ENCODE data around the gene HPCAL1.

Gene HPCAL1

DNA sequence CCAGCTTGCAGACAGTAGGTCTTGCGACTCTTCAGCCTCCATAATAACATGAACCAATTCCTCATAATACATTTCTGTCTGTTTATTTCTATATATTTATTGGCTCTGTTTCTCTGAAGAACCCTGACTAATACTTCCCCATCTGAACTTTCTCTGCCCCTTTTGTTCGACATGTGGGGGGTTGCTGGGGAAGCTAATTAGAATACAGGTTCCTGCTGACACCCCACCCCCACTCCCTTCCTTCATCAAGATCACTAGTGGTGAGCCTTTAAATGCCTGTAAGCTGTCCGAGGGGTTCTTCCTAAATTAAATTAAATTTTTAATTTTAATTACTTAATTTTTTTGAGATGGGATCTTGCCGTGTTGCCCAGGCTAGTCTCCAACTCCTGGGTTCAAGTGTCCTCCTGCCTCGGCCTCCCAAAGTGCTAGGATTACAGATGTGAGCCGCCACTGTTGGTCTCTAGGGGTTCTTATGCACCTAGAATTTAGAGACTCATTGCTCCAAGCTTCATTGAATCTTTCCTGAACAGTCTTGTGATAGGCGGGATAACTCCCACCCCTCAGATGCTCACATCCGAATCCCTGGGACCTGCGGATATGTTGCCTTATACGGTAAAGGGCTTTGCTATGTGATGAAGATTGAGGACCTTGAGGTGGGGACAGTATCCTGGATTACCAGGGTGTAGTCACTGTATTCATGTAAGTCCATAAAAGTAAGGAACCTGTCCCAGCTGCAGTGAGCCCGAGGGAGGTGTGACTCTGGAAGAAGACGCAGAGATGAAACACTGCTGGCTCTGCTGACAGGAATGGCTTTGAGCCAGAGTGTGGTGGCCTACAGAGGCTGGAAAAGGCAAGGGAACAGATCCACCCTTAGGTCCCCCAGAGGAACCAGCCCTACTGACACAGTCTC, 26.2 kb downstream of the HPCAL1 start:
- peak overlapping the region; percentile 96 to 98 for H3K4me3 Mint-ChIP-seq
- no peak for ATAC-seq
- no peak for DNase-seq
- H3K9me3 Mint-ChIP-seq, result no peaks in the 10 kb centered on the region
- peak overlapping the region in 1 of 2 donors; percentile 86 for H3K27ac Mint-ChIP-seq
- H3K27me3 Mint-ChIP-seq, result no peaks in the 10 kb centered on the region
- peaks cover 100% of the 10 kb centered on the region for H3K4me1 Mint-ChIP-seq

DNA sequence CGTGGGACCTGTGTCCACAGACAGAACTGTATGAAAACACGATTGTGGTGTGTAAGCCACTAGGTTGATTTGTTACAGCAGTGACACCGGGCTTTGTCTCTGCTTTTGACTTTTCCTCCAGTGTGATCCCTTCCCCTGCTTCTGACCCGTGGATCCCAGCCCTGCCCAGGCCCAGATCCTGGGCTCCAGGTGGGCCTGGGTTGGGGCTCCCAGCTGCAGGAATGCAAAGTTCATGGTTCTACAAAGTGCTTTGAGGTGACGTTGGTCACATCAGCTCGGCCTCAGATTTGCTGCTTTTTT, 26.8 kb downstream of the HPCAL1 start:
- ATAC-seq (no peak), DNase-seq (peak in 1 of 2 donors; percentile 34)
- no peaks in the 10 kb centered on the region for H3K9me3 Mint-ChIP-seq
- peaks cover 94% of the 10 kb centered on the region for H3K4me1 Mint-ChIP-seq
- H3K4me3 Mint-ChIP-seq, result peak overlapping the region; percentile 96 to 98
- no peaks in the 10 kb centered on the region for H3K27me3 Mint-ChIP-seq
- peak overlapping the region; percentile 86 to 99 for H3K27ac Mint-ChIP-seq

DNA sequence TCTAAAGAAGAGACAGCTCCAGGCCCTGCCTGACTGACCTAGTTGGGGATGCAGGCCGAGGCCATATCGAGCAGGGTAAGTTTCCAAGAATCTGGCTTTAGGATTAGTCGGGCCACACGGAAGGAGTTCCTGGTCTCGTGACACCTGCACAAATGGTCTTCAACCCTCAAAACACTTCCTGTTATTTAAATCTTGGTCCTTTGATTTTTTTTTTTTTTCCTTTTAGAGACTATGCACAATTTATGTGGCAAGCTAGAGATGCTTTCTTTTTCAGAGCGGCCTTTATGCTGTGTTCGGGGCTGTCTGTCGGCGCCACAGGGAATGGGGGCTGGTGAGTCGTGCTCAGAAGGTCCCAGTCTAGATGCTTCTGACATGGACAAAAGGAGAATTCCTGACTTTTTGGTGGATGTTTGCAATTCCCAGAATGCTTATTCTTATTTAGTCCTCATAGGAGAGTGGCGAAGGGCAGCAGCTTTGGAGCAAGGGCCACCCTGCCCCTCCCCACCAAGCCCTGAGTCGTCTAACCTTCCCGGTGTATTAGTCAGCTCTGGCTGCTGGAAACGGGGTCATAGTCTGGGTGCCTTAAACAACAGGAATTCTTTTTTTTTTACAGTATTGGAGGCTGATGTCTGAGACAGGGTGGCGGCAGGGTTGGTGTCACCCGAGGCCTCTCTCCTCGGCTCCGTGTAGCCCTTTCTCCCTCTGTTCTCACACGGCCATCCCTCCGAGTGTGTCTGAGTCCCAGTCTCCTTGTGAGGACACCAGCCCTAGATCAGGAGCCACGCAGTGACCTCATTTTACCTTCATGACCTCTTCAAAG, 27.4 kb downstream of the HPCAL1 start:
- Mint-ChIP-seq H3K4me3 (peak overlapping the region; percentile 96 to 98), H3K9me3 (peaks cover 0 to 4% of the 10 kb centered on the region in 2 donors), H3K4me1 (peaks cover 93% of the 10 kb centered on the region), H3K27me3 (no peaks in the 10 kb centered on the region), H3K27ac (peak overlapping the region; percentile 86 to 99)
- peak in 1 of 2 donors; percentile 28 for DNase-seq
- ATAC-seq, result no peak

DNA sequence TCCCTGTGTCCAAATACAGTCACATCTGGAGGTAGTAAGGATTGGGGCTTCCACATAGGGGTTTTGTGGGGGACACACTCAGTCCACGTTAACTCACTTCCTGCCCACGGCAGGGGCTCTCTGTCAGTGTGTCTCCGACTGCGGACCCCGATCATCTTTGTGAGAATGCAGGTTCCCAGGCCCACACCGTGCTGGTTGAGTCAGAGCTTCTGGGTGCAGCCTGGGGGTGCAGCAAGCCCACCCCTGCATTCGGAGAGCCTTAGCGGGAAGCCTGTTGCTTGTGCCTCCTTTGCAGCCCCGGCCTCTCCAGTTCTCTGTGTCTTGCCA, 28.0 kb downstream of the HPCAL1 start:
- DNase-seq, result no peak
- H3K27me3 Mint-ChIP-seq, result no peaks in the 10 kb centered on the region
- H3K9me3 Mint-ChIP-seq, result peaks cover 0 to 8% of the 10 kb centered on the region in 2 donors
- ATAC-seq, result no peak
- H3K4me3 Mint-ChIP-seq, result peak overlapping the region; percentile 96 to 98
- peaks cover 89% of the 10 kb centered on the region for H3K4me1 Mint-ChIP-seq
- H3K27ac Mint-ChIP-seq, result peak overlapping the region; percentile 86 to 99

- DNase-seq, result peak; percentile 52 to 79
Observed at GRCh38 chr2:10331027-10331701, 28.5 kb downstream of the HPCAL1 start.

DNA sequence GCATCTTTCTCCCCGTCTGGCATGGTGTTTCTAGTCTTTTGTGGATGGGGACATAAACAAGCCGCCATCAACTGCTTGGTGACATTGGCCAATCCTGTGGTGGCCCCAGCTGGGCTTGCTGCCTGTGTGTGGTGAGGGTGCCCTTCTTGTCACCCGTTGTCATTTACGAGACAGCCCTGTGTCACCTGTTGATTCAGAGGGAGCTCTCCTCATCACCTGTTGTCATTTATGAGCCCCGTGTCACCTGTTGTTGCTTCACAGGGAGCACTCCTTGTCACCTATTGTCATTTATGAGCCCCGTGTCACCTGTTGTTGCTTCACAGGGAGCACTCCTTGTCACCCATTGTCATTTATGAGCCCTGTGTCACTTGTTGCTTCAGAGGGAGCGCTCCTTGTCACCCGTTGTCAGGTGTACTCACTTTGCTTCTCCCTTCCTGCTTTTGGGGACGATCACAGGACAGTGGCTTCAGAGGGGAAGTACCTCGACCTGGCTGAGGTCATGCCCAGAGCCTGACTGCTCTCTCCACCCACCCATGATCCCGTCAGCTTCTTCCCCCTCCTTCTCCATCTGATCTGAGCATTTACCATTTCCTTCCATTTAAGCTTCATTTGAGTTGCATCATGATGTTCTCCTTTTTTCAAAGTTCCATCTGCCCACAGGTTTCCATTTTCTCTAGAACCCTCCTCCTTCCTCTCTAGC, 29.1 kb downstream of the HPCAL1 start:
- peak; percentile 52 to 81 for DNase-seq
- peaks cover 0 to 8% of the 10 kb centered on the region in 2 donors for H3K9me3 Mint-ChIP-seq
- peaks cover 77% of the 10 kb centered on the region for H3K4me1 Mint-ChIP-seq
- ATAC-seq, result peak; percentile 84
- H3K27me3 Mint-ChIP-seq, result no peaks in the 10 kb centered on the region
- H3K4me3 Mint-ChIP-seq, result peak overlapping the region; percentile 96 to 98
- peak overlapping the region; percentile 86 to 99 for H3K27ac Mint-ChIP-seq

More at GRCh38 chr2:10331027-10331701, 28.5 kb downstream of the HPCAL1 start:
- H3K9me3 Mint-ChIP-seq, result peaks cover 0 to 8% of the 10 kb centered on the region in 2 donors
- H3K4me3 Mint-ChIP-seq, result peak overlapping the region; percentile 96 to 98
- H3K4me1 Mint-ChIP-seq, result peaks cover 84% of the 10 kb centered on the region
- no peaks in the 10 kb centered on the region for H3K27me3 Mint-ChIP-seq
- H3K27ac Mint-ChIP-seq, result peak overlapping the region; percentile 86 to 99
- ATAC-seq, result peak; percentile 72

DNA sequence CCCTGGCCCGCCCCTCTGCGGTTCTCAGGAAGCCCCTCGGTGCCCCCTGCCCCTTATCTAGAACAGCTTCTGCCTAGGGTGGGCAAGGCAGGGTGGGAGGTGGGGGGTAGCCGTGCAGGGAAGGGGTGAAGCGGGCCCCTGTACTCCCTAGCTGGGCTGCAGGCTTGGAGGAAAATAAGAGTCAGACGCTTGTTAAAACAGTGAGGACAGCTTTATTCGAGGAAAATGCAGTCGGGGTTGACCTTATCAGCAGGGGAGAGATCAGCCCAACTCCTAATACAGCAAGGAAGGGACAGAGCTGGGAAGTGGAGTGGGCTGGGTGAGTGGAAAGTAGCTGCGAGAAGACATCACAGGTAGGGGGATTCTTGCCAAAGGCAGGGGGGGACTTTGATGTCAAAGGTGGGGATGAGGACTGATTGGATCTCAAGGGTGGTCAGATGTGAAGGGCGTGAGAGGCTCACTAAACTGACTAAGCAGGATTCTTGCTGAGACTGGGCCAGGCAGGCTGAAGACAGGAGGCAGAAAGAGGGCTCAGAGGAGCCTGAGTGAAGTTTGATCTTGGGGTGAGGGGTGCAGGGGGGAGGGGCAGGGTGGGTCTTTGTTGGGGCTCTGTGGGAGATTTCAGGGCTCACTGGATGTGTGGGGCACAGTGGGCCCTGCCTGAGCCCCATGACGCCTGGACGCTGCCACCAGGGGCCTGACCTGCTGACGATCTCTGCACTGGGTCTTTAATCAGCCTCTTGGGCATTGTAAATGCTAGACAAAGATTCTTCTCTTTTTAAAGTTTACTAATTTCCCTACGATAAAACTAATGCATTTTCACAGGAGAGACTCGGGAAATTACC, 29.9 kb downstream of the HPCAL1 start:
- peak overlapping the region; percentile 86 to 99 for H3K27ac Mint-ChIP-seq
- no peaks in the 10 kb centered on the region for H3K27me3 Mint-ChIP-seq
- peaks cover 74% of the 10 kb centered on the region for H3K4me1 Mint-ChIP-seq
- ATAC-seq (peak; percentile 21), DNase-seq (no peak)
- H3K4me3 Mint-ChIP-seq, result peak overlapping the region; percentile 96 to 98
- H3K9me3 Mint-ChIP-seq, result peaks cover 0 to 8% of the 10 kb centered on the region in 2 donors

DNA sequence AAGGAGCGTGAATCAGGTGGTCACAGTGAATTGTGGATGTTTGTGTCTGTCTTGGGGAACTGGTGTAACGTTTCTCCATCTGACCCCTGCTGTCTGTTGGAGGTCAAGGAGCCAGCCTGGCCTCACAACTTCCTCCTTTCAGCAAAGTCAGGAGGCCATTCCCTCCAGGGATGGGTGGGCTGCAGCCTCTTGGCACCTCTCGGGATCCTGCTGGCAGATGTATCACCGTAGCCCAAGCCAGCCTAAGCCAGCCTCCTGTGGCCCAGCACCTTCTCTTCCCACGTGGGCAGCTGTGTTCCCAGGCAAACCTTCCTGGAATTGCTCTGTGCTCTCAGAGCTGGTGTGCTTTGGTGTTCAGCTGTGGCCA, 30.5 kb downstream of the HPCAL1 start:
- no peak for DNase-seq
- Mint-ChIP-seq H3K4me3 (peak overlapping the region; percentile 96 to 98), H3K9me3 (peaks cover 0 to 8% of the 10 kb centered on the region in 2 donors), H3K27me3 (no peaks in the 10 kb centered on the region), H3K27ac (peak overlapping the region; percentile 86 to 99), H3K4me1 (peaks cover 74% of the 10 kb centered on the region)
- ATAC-seq, result no peak

- Mint-ChIP-seq H3K4me1 (peaks cover 74% of the 10 kb centered on the region), H3K27ac (no peak overlapping the region), H3K9me3 (peaks cover 0 to 8% of the 10 kb centered on the region in 2 donors), H3K27me3 (no peaks in the 10 kb centered on the region), H3K4me3 (peak overlapping the region in 1 of 2 donors; percentile 96)
- ATAC-seq (no peak), DNase-seq (no peak)
Observed at GRCh38 chr2:10333966-10334365, 31.3 kb downstream of the HPCAL1 start.

DNA sequence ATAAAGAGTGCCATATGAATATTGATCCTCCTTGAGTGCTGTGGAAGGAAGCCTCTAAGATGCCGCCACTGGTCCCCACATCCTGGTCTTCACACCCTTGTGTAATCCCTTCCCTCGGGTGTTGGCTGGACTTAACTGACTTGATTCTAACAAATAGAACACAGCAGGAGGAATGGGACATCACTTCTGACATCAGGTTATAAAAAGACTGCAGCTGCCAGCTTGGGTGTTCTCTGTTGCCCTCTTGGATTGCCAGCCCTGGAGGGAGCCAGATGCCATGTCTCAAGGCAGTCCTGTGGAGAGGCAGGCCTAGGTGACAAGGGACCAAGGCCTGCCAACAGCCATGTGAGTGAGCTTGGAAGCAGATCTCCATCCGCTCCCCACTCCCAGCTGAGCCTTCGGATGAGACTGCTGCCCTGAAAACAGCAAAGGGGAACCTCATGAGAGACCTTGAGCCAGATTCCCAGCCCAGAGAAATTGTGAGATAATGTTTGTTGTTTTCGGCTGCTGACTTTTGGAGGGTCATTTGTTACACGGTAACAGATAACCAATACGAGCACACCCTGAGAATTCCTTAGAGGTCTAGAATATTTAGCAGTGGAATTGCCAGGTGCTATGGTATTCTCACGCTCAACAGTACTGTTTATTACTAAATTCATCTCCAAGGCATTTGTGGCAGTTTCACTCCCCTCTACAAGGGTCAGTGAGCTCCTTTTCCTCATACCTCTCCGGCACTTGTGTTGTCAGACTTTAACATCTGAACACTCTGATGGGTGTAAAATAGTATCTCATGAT, 32.5 kb downstream of the HPCAL1 start:
- no peak overlapping the region for H3K4me3 Mint-ChIP-seq
- peaks cover 73% of the 10 kb centered on the region for H3K4me1 Mint-ChIP-seq
- peaks cover 0 to 8% of the 10 kb centered on the region in 2 donors for H3K9me3 Mint-ChIP-seq
- H3K27me3 Mint-ChIP-seq, result no peaks in the 10 kb centered on the region
- ATAC-seq, result no peak
- DNase-seq, result no peak
- H3K27ac Mint-ChIP-seq, result no peak overlapping the region

GRCh38 chr2:10336283-10336682, 33.6 kb downstream of the HPCAL1 start:
- ATAC-seq, result no peak
- no peak overlapping the region for H3K4me3 Mint-ChIP-seq
- H3K27me3 Mint-ChIP-seq, result no peaks in the 10 kb centered on the region
- peaks cover 0 to 8% of the 10 kb centered on the region in 2 donors for H3K9me3 Mint-ChIP-seq
- H3K4me1 Mint-ChIP-seq, result peaks cover 73% of the 10 kb centered on the region
- no peak overlapping the region for H3K27ac Mint-ChIP-seq
- no peak for DNase-seq

DNA sequence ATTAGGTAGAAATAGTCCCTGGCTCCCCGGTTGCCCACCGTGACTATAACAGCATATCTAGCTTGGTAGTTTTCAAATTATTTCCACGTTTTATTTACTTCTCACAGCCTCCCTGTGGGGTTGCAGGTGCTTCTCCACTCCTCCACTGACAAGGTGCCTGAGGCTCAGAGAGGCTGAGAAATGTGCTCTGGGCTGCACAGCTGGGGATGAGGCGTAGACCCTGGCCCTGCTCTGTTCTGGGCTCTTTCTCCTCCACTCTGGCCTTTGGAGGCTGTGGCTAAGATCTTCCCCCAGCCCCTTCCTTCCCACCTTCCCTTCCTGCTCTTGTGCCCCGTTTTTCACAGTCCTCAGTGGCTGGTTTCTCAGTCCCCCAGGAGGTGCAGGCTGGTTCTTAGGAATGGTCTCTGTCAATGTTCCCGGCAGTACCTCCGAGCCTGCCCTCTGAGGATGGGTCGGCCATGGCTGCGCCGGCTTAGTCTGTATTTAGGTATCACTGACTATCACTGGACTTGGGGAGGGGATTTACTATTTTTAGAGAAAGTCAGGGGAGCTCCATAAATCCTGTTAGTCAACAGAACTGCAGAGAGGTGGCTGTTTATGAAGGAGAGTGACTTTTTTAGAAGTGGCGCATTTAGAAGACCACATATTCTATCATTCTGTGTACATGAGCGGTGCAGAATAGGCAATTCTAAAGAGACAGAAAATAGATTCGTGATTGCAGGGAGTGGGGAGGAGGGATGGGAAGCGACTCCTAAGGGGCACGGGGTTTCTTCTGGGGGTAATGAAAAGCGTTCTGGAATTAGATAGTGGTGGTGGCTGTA, 35.0 kb downstream of the HPCAL1 start:
- Mint-ChIP-seq H3K27ac (no peak overlapping the region), H3K4me1 (peaks cover 63% of the 10 kb centered on the region), H3K4me3 (peak overlapping the region in 1 of 2 donors; percentile 1), H3K27me3 (no peaks in the 10 kb centered on the region), H3K9me3 (peaks cover 0 to 8% of the 10 kb centered on the region in 2 donors)
- DNase-seq, result no peak
- no peak for ATAC-seq
